ENCODE results near the gene GUCY1A1.

The GUCY1A1 gene

DNA sequence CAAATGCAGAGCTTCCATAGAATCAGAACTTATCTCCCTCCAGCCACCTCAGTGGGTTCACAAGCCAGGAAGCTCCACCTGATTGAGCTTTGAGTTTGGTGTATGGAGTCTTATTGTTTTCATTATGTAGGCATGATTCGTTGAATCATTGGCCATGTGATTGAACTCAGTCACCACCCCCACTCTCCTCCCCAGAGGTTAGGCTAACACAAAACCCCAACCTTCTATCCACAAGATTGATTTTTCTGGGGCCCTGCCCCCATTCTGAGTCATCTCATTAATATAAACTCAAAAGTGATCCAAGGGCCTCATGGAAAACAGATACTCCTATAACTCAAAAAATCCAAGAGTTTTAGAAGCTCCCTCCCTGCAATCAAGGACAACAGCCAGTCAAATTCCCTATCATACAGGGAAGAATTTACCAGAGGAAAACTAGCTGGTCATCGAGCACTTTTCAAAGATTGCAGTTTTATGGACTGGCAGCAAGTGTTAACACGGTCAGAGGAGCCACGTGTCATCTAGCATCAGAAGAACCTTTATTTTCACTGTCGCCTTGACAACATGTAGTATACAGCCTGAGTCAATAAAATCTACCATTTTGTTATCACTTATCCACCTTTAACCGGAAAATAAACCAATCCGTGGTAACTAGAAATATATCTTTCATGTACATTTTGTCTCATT is 56.3 kb downstream of the GUCY1A1 start:
- Mint-ChIP-seq H3K27me3 (no peaks in the 10 kb centered on the region), H3K27ac (no peak overlapping the region), H3K9me3 (no peaks in the 10 kb centered on the region), H3K4me3 (no peak overlapping the region), H3K4me1 (ENCODE audit: low read depth) (no peaks in the 10 kb centered on the region), H3K36me3 (ENCODE audit: low read depth) (no peaks in the 10 kb centered on the region)

DNA sequence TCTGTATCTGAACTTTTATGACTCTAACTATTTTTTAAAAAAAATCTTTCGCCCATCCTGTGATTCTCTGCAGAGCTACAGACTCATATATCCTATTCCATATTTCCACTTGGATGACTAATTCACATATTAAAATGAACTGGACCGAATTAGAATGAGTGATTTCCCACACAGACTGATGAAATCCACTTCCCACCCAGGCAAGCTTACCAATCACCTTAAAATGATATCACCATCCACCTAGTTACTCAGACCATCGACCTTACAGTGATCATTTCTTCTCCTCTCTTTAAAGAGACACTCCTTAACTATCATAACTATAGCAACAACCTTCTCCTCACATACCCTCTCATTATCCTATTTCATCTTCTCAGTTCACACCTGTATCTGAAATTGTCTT is 58.1 kb downstream of the GUCY1A1 start:
- Mint-ChIP-seq H3K4me1 (ENCODE audit: low read depth) (no peaks in the 10 kb centered on the region), H3K36me3 (ENCODE audit: low read depth) (no peaks in the 10 kb centered on the region), H3K9me3 (no peaks in the 10 kb centered on the region), H3K4me3 (no peak overlapping the region), H3K27ac (no peak overlapping the region), H3K27me3 (no peaks in the 10 kb centered on the region)

DNA sequence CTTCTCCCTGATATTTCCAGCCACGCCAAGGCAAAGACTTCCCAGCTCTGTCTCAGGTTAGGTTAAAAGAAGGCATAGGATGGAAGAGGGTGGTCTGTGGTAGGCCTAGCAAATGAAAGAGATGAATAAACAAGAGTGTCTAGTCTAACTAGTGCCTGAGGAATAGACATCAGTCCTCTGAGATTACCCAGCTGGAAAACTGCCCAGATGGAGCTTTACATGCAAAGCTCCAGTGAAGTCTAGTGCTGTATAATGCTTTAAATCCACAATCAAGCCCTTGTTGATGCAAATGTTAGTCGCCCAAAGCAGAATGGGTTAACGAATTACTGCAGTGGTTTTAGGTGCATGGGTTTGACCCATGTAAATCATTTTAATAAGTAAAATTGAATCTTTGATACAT is 67.4 kb downstream of the GUCY1A1 start:
- H3K27me3 Mint-ChIP-seq = peaks cover 3% of the 10 kb centered on the region
- no peak overlapping the region for H3K4me3 Mint-ChIP-seq
- no peaks in the 10 kb centered on the region for H3K9me3 Mint-ChIP-seq
- no peaks in the 10 kb centered on the region for H3K4me1 Mint-ChIP-seq (ENCODE audit: low read depth)
- no peaks in the 10 kb centered on the region for H3K36me3 Mint-ChIP-seq (ENCODE audit: low read depth)
- no peak overlapping the region for H3K27ac Mint-ChIP-seq

DNA sequence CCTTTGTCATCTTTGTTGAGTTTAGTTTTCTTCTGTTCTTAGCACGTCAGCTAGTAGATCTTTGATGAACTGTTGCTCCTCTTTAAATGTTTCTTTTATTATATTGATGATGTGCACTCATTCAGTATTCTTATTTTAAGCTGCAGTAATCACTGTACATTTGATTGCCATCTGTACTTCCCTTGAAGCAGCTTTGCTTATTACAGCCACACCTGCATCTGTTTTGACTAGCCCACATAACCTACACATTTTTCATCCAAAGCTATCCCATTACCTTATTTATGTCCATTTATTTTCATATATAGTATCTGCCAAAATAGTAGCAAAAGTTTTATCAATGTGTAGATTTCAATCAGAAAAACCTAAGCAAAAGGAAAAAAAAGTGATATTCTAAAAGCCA is 68.3 kb downstream of the GUCY1A1 start:
- H3K36me3 Mint-ChIP-seq (ENCODE audit: low read depth) = no peaks in the 10 kb centered on the region
- H3K4me3 Mint-ChIP-seq = no peak overlapping the region
- H3K27me3 Mint-ChIP-seq = peaks cover 3% of the 10 kb centered on the region
- no peaks in the 10 kb centered on the region for H3K4me1 Mint-ChIP-seq (ENCODE audit: low read depth)
- H3K27ac Mint-ChIP-seq = no peak overlapping the region
- no peaks in the 10 kb centered on the region for H3K9me3 Mint-ChIP-seq

DNA sequence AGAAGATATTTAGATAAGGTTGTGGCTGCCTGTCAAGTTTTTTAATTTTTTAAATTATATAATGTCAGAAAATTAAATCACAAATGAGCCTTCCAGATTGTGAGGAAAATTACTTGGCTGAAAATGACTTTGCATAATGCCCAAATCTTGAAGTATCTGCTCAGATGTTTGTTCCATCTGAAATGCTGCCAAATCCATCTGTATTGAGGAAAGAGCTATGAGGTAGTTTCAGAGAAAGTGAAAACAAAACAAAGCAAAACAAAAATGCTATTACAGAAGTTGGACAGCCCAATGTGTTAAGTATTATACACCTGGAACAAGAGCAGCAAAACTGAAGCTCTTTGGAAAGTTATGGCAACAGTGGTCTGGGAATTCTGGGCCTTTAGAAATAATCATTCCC is 68.8 kb downstream of the GUCY1A1 start:
- Mint-ChIP-seq H3K36me3 (ENCODE audit: low read depth) (no peaks in the 10 kb centered on the region), H3K4me1 (ENCODE audit: low read depth) (no peaks in the 10 kb centered on the region), H3K9me3 (no peaks in the 10 kb centered on the region), H3K27me3 (peaks cover 3% of the 10 kb centered on the region), H3K4me3 (no peak overlapping the region), H3K27ac (no peak overlapping the region)

DNA sequence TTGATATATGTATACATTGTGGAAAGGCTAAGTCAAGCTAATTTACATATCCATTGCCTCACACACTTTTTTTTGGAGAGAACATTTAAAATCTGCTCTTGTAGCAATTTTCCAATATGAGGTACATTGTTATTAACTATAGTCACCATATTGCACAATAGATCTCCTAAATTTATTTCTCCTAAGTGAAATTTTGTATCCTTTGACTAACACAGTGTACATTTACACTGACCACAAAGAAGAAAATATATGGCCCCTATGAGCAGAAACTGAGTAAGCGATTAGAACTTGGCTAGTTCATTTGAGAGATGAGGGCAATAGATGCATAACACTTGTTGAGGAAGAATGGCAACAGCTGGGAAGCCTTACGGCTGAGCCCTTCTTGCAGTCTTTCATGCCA is 71.9 kb downstream of the GUCY1A1 start:
- Mint-ChIP-seq H3K27me3 (no peaks in the 10 kb centered on the region), H3K4me3 (no peak overlapping the region), H3K4me1 (ENCODE audit: low read depth) (no peaks in the 10 kb centered on the region), H3K36me3 (ENCODE audit: low read depth) (no peaks in the 10 kb centered on the region), H3K9me3 (no peaks in the 10 kb centered on the region), H3K27ac (no peak overlapping the region)

DNA sequence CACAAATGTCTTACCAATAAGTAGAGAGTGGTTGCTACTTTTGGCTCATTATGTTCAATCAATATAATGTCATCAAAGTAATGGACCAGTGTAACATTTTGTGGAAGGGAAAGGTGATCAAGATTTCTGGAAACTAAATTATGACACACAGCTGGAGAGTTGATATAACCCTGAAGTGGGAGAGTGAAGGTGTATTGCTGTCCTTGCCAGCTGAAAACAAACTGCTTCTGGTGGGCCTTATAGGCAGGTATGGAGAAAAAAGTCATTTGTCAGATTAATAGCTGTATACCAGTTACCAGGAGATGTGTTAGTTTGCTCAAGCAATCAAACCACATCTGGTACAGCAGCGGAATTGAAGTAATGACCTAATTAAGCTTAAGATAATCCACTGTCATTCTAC is 74.9 kb downstream of the GUCY1A1 start:
- Mint-ChIP-seq H3K27ac (no peak overlapping the region), H3K27me3 (no peaks in the 10 kb centered on the region), H3K9me3 (no peaks in the 10 kb centered on the region), H3K36me3 (ENCODE audit: low read depth) (no peaks in the 10 kb centered on the region), H3K4me3 (no peak overlapping the region), H3K4me1 (ENCODE audit: low read depth) (no peaks in the 10 kb centered on the region)

DNA sequence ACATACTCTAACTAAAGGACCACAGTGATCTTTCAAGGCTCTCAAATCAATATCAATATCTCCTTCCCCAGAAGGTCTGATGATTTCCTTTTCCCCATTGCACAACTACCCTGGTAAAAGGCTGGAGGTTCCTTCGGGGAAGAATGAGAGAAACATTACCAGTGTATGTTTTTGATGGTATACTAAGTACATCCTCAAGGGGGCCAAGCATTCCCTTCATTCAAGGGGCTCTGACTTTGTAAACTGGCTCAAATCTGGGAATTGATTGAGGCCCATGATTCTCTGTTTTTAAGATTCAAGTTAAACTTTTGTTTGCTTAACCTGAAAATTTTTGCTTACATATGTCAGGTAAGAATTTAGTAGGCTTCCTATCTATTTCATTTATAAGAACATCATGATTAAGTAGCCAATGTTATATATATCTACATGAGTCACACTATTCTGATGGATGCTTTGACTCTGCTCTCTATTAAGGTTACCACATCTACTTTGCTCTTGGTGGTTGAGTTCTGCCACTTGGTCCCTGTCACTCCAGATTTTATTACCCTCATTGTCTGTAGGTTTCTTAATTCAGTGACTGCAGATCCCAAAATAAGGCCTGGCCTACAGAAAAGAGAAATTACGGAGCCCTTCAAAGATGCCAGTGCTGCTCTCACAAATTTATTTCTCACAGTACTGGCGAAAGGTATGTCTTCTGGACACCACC is 75.8 kb downstream of the GUCY1A1 start:
- Mint-ChIP-seq H3K36me3 (ENCODE audit: low read depth) (no peaks in the 10 kb centered on the region), H3K27ac (no peak overlapping the region), H3K4me3 (no peak overlapping the region), H3K9me3 (no peaks in the 10 kb centered on the region), H3K4me1 (ENCODE audit: low read depth) (no peaks in the 10 kb centered on the region), H3K27me3 (no peaks in the 10 kb centered on the region)

DNA sequence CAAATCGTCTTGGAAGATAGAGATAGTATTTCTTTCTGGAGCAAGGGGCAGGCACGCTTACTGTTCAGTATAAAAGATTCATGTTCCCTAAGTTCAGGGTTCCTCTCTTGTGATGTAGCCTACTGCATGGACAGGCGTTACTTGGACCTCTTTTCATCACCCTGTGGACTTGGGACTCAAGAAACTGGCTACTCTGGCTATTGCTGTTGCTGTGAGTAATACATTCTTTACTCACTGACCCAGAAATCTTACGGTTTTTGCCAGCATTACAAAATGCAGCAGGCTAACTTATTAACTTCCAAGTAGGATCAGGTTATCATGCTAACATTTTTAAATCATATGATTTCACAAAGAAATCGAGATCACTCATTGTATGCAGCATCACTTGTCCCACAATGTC is 79.3 kb downstream of the GUCY1A1 start:
- no peak overlapping the region for H3K27ac Mint-ChIP-seq
- H3K27me3 Mint-ChIP-seq = no peaks in the 10 kb centered on the region
- H3K9me3 Mint-ChIP-seq = no peaks in the 10 kb centered on the region
- no peak overlapping the region for H3K4me3 Mint-ChIP-seq
- H3K36me3 Mint-ChIP-seq (ENCODE audit: low read depth) = no peaks in the 10 kb centered on the region
- no peaks in the 10 kb centered on the region for H3K4me1 Mint-ChIP-seq (ENCODE audit: low read depth)

DNA sequence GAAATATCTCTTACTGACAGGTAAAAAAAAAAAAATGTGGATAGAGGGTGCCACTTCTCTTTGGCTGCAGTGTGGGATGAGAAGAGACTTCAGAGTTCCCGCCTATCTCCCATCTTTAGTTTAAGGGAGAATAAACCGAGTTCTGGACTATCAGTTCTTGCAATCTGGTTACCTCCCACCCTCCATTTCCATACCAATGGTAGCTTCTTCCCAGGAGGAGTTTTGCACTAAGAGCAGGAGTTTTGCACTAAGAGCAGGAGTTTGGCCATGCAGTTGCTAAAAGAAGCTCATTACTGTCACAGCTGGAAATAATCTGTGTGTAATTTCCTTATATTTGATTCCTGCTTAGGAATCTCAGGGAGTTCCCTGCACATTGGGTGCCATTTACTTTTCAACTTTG is 81.4 kb downstream of the GUCY1A1 start:
- Mint-ChIP-seq H3K4me1 (ENCODE audit: low read depth) (no peaks in the 10 kb centered on the region), H3K27me3 (peaks cover 6% of the 10 kb centered on the region), H3K36me3 (ENCODE audit: low read depth) (no peaks in the 10 kb centered on the region), H3K27ac (no peak overlapping the region), H3K9me3 (no peaks in the 10 kb centered on the region), H3K4me3 (no peak overlapping the region)

DNA sequence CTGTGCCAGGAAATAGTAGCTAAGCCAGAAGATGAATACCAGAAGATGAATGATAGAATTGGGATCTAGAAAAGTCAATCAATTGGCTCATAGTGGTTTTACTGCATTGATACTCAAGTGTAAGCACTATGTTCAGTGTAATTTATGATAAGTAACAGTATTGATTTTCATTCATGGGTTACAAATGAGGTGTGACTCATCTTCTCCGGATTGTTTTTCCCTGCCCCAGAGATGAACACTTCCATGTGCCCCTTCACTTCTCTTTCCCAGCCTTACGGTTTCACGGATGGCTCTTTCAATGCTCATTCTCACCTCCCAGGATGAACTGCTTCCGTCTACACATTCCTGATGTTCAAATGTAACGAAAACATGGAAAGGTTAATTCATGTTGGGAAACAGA is 82.4 kb downstream of the GUCY1A1 start:
- Mint-ChIP-seq H3K27ac (no peak overlapping the region), H3K36me3 (ENCODE audit: low read depth) (no peaks in the 10 kb centered on the region), H3K9me3 (no peaks in the 10 kb centered on the region), H3K27me3 (peaks cover 6% of the 10 kb centered on the region), H3K4me1 (ENCODE audit: low read depth) (no peaks in the 10 kb centered on the region), H3K4me3 (no peak overlapping the region)

DNA sequence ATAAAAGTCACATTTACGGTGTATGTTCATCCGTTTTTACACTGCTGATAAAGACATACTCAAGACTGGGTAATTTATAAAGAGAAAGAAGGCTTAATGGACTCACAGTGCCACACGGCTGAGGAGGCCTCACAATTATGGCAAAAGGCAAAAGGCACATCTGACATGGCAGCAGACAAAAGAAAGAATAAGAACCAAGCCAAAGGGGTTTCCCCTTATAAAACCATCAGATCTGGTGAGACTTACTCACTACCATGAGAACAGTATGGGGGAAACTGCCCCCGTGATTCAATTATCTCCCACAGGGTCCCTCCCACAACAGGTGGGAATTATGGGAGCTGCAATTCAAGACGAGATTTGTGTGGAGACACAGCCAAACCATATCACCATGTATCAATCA is 84.9 kb downstream of the GUCY1A1 start:
- H3K27me3 Mint-ChIP-seq = peaks cover 11% of the 10 kb centered on the region
- H3K4me3 Mint-ChIP-seq = no peak overlapping the region
- no peaks in the 10 kb centered on the region for H3K36me3 Mint-ChIP-seq (ENCODE audit: low read depth)
- no peaks in the 10 kb centered on the region for H3K4me1 Mint-ChIP-seq (ENCODE audit: low read depth)
- H3K9me3 Mint-ChIP-seq = no peaks in the 10 kb centered on the region
- H3K27ac Mint-ChIP-seq = no peak overlapping the region

DNA sequence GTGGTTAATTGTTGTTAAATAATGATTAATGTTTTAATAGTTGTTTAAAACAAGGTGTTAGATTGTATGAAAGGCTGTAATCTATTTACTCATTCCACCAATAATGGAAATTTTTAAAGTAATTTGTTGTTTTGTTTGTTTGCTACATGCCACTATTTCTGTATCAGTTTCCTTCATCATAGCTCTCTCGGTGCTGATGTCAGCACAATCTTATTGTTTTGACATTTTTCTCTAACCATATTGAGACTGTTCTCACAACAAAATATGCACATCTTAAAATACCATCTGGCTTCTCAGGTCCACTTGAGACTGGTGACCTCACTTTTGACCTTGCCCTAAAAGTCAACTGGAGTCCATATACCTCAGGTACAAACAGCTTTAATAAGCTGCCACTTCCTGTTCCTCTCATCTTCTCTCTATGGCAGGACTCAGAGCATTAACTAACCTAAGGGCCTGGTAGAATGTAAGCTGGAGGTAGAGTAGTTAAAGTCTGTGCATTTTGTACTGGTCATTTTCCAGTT is 91.2 kb downstream of the GUCY1A1 start:
- Mint-ChIP-seq H3K9me3 (peaks cover 4% of the 10 kb centered on the region), H3K4me3 (no peak overlapping the region), H3K36me3 (ENCODE audit: low read depth) (peaks cover 4% of the 10 kb centered on the region), H3K27ac (no peak overlapping the region), H3K27me3 (peaks cover 33% of the 10 kb centered on the region), H3K4me1 (ENCODE audit: low read depth) (peaks cover 9% of the 10 kb centered on the region)

DNA sequence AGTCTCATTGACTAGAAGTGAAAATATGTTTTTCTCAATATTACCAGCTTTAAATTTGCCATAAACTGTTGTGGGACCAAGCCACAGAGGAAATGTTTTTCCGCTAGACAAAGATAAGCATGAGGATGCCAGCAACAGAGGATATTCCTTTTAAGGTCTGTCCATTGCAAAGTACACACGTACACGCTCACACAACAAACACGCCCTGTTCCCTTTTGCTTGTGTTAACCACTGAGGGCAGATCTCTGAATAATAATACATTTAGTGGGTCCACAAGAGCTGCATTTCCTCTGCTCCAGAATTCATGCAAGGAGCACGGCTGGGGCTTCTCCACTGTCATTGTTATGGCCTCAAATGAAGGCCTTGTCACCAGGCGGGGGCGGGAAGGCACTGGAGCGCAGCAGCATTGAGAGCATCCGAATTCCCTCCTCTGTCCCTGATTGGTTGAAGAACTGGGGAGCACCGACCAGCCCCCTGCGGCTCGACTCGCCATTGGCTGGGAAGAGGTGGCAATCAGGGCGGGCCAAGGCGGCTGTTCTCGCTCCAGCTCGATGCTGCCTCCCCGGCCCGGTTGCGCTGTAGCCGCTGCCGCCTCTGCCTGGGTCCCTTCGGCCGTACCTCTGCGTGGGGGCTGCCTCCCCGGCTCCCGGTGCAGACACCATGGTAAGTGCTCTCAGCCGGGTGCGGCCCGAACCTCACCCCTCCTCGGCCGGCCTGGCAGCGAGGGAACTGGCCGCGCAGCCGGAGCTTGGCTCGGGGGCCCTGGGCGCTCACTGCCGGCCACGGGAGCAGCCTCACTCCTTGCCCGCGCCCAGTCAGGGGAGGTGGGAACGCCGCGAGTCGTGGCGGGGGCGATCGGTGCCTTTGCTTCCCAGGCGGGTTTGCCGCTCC is 92.1 kb downstream of the GUCY1A1 start, which contains the start of gene GUCY1B1:
Gene GUCY1B1 (plus strand): TSS at position 541 of the 891 bp plus-strand sequence. CDS start 120 bp downstream, at position 661.
- Mint-ChIP-seq H3K4me3 (peak within 1 kb of the TSS; percentile 61), H3K4me1 (ENCODE audit: low read depth) (peaks cover 12% of the 10 kb centered on the region)

More for the DNA sequence above, 92.1 kb downstream of the GUCY1A1 start, which contains the start of gene GUCY1B1:
- peaks cover 4% of the 10 kb centered on the region for H3K9me3 Mint-ChIP-seq
- peaks cover 37% of the 10 kb centered on the region for H3K27me3 Mint-ChIP-seq
- peaks cover 4% of the 10 kb centered on the region for H3K36me3 Mint-ChIP-seq (ENCODE audit: low read depth)
- H3K27ac Mint-ChIP-seq = no peak within 1 kb of the TSS

Measured in stimulated activated naive CD8-positive, alpha-beta T cell treated with anti-CD3 and anti-CD28 coated beads, Interleukin-15, Interleukin-2, amounts not matched to agents 100 ng/mL and 50 ng/mL, for 24 hours (primary cell).